ENCODE results near the gene AIRE.
A peak's percentile ranks its signal among the peaks of the same experiment; 100 is the strongest.
"Not testable (repeated sequence)": the region's sequence is repeated elsewhere in the genome, so short reads cannot be mapped to it uniquely, and the experiment has no call there.

AIRE gene

GRCh38 chr21:44338971-44339910 lies 53.6 kb downstream of the AIRE start, which contains the start of gene CFAP410:
TSS of gene CFAP410 (minus strand) at chr21:44339390. CDS start at chr21:44339194, 196 bp downstream.
- DNase-seq (ENCODE audit: low read depth): peak; percentile 90

- not testable (repeated sequence) for DNase-seq (ENCODE audit: low read depth)
Measured at GRCh38 chr21:44341726-44342458, 56.2 kb downstream of the AIRE start.

- not testable (repeated sequence) for DNase-seq (ENCODE audit: low read depth)
Measured at GRCh38 chr21:44342981-44343380, 57.3 kb downstream of the AIRE start.

GRCh38 chr21:44344541-44345183 lies 59.0 kb downstream of the AIRE start:
- DNase-seq (ENCODE audit: low read depth): no peak

GRCh38 chr21:44345495-44345894 lies 59.8 kb downstream of the AIRE start:
- no peak for DNase-seq (ENCODE audit: low read depth)

GRCh38 chr21:44347911-44348451 lies 62.3 kb downstream of the AIRE start:
- no peak for DNase-seq (ENCODE audit: low read depth)
